ENCODE measurements around the gene STPG1. TPM values are rescaled to one million over a fixed set of nuclear protein-coding genes. Genes with fewer than 3 reads are reported as not detected.

The STPG1 gene
- total RNA-seq, 1 donor from 2014 or later: 1.9 TPM

DNA sequence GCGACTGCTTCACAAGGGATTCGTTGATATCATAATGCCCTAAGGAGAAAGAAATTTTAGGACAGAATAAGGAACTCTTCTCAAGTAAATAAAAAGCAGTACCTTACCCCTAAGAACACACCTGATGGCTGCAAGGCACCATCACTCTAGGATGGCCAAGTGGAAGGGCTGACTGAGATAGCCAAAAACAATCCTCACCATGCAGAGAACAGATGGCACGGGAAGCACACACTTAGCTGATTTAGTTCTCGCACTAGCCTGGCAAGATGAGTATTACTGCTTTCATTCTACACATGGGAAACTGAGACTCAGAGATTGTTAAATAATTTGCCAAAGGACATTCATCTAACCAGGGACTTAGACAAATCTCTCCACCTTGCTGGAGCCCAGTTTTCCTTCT lies 43.8 kb downstream of the STPG1 start:
- no peak for DNase-seq

GRCh38 chr1:24369199-24369598 lies 44.4 kb downstream of the STPG1 start:
- no peak for DNase-seq

- no peak for DNase-seq
Measured at GRCh38 chr1:24366707-24367106, 46.9 kb downstream of the STPG1 start.

DNA sequence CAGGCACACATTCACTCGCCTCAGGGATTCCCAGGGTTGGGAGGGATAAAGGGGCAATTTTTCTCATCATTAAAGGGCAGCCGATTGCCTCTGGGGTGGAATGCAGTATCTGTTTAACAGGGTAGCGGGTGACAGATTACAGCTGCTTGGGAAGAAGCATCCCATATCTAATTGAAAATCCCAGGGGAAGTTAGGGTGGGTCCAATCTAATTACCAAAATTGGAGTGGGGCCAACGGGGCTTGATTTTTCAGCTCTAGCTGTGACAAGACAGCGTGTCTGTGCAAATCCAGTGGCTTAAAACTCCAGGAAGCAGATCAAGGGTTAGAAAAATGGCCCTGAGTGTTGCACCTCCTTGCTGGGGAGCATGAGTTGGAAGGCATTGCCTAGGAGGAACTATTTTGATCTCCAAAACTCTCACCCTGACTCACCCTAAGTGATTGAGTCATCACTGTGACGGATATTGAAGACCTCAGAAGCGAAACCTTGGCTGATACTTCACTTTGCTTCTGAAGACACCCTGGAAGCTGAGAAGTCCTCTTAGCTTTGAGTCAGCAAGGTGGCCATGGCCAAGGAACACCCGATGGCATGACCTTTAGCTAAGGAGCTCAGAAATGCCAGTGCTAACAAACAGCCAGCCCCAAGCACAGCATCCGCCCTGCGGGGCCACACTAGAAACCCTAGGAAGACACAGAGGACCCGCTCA lies 48.5 kb downstream of the STPG1 start:
- DNase-seq: no peak

DNA sequence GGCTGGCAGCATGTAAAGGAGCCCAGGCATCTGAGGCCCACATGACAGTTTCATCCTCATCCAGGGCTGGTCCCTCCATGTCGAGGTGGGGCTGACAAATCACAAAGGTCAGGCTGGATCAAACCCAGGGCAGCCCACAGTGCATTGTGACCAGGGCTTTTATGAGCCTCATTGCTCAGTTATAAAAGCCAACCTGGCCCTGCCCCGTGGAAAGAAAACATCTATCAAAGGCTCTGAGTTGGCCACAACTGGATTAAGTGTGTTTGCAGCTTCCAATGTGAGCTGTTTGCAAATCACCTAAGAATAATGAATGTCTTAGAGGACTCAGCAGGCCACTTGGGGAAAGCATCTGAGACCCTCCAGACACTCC lies 49.0 kb downstream of the STPG1 start:
- DNase-seq: no peak

DNA sequence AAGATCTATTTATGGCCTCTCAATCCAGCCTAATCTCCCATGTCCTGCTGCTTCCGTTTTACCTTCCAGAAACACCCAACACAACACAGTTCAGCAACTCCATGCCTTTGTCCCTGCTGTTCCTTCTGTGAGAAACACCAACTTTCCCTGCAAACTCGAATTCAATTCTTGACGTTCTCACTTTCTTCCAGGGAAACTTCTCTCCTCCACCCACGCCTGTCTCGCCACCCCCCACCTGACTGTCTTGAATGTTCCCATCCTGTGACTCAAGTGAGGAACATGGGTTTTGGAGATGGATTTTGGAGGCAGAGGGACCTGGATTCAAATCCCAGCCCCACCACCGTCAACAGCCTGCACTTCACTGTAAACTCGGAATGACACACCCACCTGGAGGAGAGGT lies 49.6 kb downstream of the STPG1 start:
- DNase-seq: peak; percentile 9

GRCh38 chr1:24362982-24363614 lies 50.5 kb downstream of the STPG1 start:
- DNase-seq: no peak

GRCh38 chr1:24362396-24362795 lies 51.2 kb downstream of the STPG1 start:
- no peak for DNase-seq

- DNase-seq: no peak
Measured at GRCh38 chr1:24361811-24362210, 51.8 kb downstream of the STPG1 start.

GRCh38 chr1:24360681-24361080 lies 52.9 kb downstream of the STPG1 start:
- no peak for DNase-seq

GRCh38 chr1:24357038-24357437 lies 56.5 kb downstream of the STPG1 start:
- no peak for DNase-seq

- no peak for DNase-seq
Measured at GRCh38 chr1:24355466-24355865, 58.1 kb downstream of the STPG1 start.

DNA sequence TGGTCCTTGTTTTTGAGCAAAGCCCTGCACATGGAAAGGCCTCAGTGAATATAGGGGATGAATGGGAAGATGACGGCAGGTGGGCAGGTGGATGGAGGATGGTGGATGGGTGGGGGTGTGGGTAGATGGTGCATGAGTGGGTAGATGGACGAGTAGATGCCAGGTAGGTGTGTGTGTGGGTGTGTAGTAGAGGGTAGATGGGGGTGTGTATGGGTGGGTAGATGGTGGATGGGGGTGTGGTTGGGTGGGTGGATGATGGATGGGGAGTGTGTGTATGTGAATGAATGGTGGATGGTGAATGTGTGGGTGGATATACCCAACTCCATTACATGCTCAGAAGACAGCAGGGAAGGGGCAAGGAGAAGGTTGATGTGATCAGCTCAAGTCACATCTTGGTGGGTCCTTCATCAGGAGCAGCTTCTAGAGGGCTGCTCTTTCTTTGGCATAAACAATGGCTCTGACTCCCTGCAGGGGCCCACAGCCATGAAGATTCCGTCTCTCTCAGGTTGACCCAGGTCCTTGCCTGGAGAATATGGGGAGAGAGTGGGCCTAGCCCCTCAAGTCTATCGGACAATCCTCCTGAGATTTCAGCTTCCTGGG lies 60.2 kb downstream of the STPG1 start:
- no peak for DNase-seq

GRCh38 chr1:24351918-24352627 lies 61.5 kb downstream of the STPG1 start:
- DNase-seq: peak; percentile 12

DNA sequence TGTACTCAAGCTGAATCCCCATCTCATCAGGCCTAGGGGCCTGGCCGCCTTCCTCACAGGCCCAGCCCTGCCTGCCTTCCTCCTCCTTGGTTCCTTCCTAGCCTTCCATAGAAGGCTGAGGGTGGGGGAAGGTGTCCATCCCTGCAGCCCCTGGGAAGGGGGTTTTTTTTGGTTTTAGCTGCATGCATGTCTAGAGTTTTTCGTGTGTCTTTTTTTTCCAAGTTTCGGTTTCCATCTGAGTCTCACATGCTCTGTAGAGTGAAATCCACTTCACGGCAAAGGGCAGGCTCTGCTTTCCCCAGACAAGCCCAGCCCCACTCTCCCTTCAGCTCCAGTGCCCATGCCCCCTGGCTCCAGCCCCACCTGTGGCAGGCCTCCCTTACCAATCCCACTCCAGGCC lies 62.3 kb downstream of the STPG1 start:
- DNase-seq: no peak

DNA sequence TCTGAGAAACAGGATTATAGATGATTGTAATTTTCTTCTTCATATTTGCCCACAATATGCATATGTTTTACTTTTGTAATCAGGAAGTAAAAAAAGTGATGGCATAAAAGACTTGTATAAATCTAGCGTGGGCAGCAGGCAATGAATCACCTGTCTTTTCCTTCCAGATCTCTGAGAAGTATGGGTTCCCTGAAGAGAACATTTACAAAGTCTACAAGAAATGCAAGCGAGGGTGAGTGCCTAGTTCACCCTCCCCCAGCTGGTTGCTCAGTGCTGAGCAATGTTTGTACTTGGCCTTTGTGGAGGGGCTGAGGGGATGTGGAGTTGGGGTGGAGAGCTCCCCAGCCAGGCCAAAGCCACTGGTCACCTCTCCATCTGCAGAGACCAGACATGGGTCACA lies 63.7 kb downstream of the STPG1 start:
- no peak for DNase-seq

DNA sequence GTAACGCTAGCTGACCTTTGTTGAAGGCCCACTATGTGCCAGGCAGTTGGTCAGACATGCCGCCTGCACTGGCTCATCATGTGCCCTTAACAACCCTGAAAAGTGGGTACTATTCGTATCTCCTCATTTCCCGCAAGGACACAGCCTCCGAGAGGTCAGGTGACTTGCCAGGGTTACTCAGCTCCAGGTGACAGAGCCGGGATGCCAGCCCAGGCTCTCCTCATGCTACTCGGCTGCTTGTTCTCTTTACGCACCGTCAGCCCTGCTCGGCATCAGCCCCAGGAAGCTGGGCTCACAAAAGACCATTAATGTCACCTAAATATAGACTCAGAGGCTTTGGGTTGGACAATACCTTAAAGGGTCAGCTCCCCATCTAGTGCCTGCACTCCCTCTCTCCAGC lies 65.4 kb downstream of the STPG1 start:
- DNase-seq: no peak

DNA sequence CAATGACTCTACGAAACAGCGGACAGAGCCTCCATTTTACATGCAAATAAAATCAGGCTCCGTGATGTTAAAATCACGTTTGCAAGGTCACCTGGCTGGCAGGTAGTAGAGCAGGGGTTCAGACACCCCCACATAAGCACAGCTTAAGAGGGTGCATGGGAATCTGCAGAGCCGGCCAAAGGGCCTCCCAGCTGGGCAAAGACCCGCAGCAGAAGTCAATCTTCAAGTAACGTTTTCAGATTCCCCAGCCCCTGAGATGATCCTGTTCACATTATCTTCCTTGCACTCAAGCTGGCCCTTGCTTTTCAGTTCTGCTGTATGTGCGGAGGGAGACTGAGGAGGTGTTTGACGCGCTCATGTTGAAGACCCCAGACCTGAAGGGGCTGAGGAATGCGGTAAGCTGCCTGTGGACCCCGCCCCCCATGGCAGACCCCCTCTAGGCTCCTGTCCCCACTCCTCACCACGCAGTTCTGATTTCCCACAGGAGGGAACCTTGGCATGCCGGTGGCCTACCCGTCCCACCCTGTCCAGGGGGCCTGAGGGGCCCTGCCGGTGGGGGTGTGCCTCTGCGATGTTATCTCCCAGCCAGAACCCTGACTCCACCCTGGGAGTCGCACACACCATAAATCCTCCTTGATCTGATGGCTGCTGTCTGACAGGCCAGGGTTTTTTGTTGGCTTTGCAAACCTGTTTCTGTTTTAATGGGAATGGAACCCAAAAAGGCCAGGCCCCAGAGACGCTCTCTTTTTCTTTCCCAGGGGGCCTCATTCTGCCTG lies 66.2 kb downstream of the STPG1 start:
- no peak for DNase-seq

DNA sequence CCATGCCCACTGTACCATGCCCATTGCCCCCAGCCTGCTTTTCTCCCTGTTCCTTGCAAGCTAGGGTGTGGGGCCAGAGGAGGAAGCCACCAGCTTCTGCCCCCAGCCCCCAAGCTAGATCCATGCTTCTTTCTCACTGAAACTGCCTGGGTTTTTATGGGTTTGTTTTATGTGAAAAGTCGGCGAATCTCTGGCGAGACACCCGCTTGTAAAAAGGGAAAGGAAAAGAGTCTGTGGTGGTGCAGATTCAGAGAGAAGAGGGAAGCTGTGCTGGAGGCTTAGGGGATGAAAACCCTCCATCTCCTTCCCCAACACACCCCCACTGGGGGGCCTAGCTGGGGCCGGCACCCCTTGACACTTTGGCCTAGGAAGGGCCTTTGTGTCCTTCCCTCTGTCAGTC lies 68.2 kb downstream of the STPG1 start:
- DNase-seq: no peak

DNA sequence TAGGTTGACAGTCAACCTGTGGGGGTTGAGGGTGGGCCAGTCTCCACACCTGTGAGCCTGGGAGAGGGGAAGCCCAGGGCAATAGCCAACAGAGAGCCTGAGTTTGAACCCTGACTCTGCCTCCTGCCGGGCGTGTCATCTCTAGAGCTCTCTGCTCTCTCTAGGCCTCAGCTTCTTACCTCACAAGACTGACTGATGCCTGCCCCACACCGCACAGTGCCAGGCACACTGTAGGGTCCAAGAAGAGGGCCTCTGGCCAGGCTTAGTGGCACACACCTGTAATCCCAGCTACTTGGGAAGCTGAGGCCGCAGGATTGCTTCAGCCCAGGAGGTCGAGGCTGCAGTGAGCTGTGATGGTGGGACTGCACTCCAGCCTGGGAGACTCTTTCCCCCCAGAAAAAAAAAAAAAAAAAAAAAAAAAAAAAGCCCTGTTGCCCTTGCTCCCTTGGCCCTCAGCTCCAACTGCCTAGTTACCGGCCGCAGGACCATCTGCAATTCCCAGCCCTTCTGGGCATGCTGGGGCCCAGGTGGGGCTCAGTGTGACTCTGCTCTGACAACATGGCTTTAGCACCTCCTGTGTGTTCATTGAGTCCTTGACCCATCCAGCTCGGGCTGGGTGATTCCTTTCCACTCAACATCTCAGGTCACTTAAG lies 69.4 kb downstream of the STPG1 start:
- DNase-seq: no peak

GRCh38 chr1:24343412-24344089 lies 70.0 kb downstream of the STPG1 start:
- DNase-seq: no peak
